KMS-11 (cell line): Measurements from ENCODE around the gene GALNS.
"Not testable (repeated sequence)": the region's sequence is repeated elsewhere in the genome, so short reads cannot be mapped to it uniquely, and the experiment has no call there.

Experiments used
- H2AFZ ChIP-seq: fragments of 200-600 bp; sonication (generic); 2 replicates; pipeline ENCODE4 v1.6.1; 2016; ENCODE audit warnings: antibody characterized with exemption, mixed run types, low read depth
- H3K27ac ChIP-seq: fragments of 200-600 bp; sonication (generic); 2 replicates; pipeline ENCODE4 v1.6.1; 2016; ENCODE audit warnings: mild to moderate bottlenecking, mixed run types
- H3K27me3 ChIP-seq: fragments of 200-600 bp; sonication (generic); 2 replicates; pipeline ENCODE4 v1.6.1; 2017; ENCODE audit warnings: mild to moderate bottlenecking, low read depth, mixed run types, moderate library complexity; ENCODE audit not compliant: insufficient read depth
- H3K36me3 ChIP-seq: fragments of 200-600 bp; sonication (generic); 2 replicates; pipeline ENCODE4 v1.6.1; 2017; ENCODE audit warnings: mild to moderate bottlenecking, mixed run types; ENCODE audit not compliant: insufficient read depth
- H3K4me1 ChIP-seq: fragments of 200-600 bp; sonication (generic); 2 replicates; pipeline ENCODE4 v1.6.1; 2016; ENCODE audit warnings: mild to moderate bottlenecking, low read depth, mixed run types; ENCODE audit not compliant: poor library complexity, severe bottlenecking
- H3K4me2 ChIP-seq: fragments of 200-600 bp; sonication (generic); 2 replicates; pipeline ENCODE4 v1.7.0; 2016; ENCODE audit warnings: mild to moderate bottlenecking, mixed run types
- H3K4me3 ChIP-seq: fragments of 200-600 bp; sonication (generic); IDR thresholded peaks from 2 replicates; pipeline ENCODE4 v1.6.1; 2017; ENCODE audit warnings: low read depth, low read length, mixed read lengths; ENCODE audit not compliant: insufficient read depth
- H3K79me2 ChIP-seq: fragments of 200-600 bp; sonication (generic); 2 replicates; pipeline ENCODE4 v1.6.1; 2016; ENCODE audit warnings: low read depth, mixed run types; ENCODE audit not compliant: insufficient read depth
- H3K9ac ChIP-seq: fragments of 200-600 bp; sonication (generic); 2 replicates; pipeline ENCODE4 v1.6.1; 2016; ENCODE audit warnings: mild to moderate bottlenecking, mixed run types
- H4K20me1 ChIP-seq: fragments of 200-600 bp; sonication (generic); 2 replicates; pipeline ENCODE4 v1.6.1; 2016; ENCODE audit warnings: mild to moderate bottlenecking, mixed run types; ENCODE audit not compliant: insufficient read depth
- TF ChIP-seq, protein P1 (sequence below): fragments of 200-600 bp; sonication (generic); conservative IDR thresholded peaks from 2 replicates; pipeline ENCODE4 v1.6.1; 2017; ENCODE audit warnings: low read depth, mild to moderate bottlenecking, antibody characterized with exemption, low read length, moderate library complexity, mixed read lengths

The GALNS gene

DNA sequence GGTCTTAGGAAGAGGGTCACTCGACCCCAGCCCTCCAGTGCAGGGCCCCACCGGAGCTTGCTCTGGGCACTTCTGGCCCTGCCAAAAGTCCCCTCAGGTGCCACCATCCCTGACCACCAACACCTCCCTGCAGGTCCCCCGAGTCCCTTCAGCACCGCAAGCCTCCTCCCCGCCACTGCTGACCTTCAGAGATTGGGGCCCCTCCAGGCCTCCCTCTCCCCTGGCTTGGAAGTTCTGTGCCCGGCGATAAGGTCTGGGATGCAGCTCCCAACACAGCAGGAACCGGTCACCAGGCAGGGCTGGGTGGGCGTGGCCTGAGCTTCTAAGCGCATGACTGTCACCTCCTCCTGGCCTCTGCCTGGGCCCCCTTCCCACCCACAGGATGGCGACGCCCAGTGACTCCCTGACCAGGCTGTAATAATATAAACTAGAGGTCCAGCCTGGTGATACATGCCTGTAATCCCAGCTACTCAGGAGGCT, 82.9 kb downstream of the GALNS start:
- Histone ChIP-seq H3K79me2 (peaks cover 99% of the 10 kb centered on the region), H3K36me3 (no peaks in the 10 kb centered on the region; the same call in 1 of the 2 replicates), H3K27me3 (no peaks in the 10 kb centered on the region), H4K20me1 (peaks cover 59% of the 10 kb centered on the region), H3K27ac (no peak overlapping the region), H3K4me1 (no peaks in the 10 kb centered on the region), H3K9ac (no peak overlapping the region), H3K4me3 (no peak overlapping the region), H3K4me2 (no peak overlapping the region), H2AFZ (no peak overlapping the region)
- TF ChIP-seq, protein P1, sequence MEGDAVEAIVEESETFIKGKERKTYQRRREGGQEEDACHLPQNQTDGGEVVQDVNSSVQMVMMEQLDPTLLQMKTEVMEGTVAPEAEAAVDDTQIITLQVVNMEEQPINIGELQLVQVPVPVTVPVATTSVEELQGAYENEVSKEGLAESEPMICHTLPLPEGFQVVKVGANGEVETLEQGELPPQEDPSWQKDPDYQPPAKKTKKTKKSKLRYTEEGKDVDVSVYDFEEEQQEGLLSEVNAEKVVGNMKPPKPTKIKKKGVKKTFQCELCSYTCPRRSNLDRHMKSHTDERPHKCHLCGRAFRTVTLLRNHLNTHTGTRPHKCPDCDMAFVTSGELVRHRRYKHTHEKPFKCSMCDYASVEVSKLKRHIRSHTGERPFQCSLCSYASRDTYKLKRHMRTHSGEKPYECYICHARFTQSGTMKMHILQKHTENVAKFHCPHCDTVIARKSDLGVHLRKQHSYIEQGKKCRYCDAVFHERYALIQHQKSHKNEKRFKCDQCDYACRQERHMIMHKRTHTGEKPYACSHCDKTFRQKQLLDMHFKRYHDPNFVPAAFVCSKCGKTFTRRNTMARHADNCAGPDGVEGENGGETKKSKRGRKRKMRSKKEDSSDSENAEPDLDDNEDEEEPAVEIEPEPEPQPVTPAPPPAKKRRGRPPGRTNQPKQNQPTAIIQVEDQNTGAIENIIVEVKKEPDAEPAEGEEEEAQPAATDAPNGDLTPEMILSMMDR, result no peak

DNA sequence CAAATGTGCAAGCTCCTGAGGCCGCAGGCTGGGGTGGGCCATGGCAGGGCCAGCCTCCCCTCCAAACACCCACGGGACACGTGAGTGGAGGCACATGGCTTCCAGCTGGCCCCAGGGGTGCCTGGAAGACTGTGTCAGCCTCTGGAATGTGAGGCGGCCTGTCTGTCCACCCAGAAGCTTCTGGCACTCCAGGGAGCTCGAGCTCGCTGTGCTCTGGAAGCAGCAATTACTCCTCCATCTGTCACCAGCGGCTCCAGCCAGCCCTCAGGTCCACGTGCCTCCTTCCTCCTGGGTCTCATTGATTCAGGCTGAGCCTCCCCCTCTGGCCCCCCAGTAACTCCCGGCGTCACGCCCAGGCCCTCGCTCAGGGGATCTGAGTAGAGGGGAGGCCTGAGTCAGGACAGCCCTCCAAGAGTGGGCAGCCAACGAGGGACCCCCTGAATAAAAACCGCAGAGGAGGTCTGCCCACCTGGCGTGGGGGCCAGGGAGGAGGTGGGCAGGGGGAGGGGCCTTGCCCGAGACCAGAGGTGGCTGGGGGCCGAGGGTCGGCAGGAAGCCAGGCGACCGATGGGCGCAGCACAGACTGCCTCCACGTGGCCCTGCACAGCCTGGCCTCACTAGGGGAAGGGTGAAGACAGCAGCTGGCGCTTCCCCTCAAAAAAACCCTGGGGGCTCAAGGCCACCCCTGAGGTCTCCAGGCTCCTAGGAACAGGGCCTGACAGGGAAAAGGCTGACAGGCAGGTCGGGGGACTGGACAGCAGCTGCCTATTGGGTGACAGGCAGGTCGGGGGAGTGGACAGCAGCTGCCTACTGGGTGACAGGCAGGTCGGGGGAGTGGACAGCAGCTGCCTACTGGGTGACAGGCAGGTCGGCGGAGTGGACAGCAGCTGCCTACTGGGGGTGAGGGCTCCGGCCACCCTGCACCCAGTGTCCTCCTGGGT, 83.6 kb downstream of the GALNS start:
- Histone ChIP-seq H2AFZ (no peak overlapping the region), H3K36me3 (no peaks in the 10 kb centered on the region; the same call in 1 of the 2 replicates), H3K4me3 (no peak overlapping the region), H3K79me2 (peaks cover 99% of the 10 kb centered on the region), H4K20me1 (peaks cover 59% of the 10 kb centered on the region), H3K27me3 (no peaks in the 10 kb centered on the region), H3K27ac (no peak overlapping the region), H3K4me1 (no peaks in the 10 kb centered on the region), H3K4me2 (no peak overlapping the region), H3K9ac (no peak overlapping the region)
- TF ChIP-seq, protein P1, result no peak

DNA sequence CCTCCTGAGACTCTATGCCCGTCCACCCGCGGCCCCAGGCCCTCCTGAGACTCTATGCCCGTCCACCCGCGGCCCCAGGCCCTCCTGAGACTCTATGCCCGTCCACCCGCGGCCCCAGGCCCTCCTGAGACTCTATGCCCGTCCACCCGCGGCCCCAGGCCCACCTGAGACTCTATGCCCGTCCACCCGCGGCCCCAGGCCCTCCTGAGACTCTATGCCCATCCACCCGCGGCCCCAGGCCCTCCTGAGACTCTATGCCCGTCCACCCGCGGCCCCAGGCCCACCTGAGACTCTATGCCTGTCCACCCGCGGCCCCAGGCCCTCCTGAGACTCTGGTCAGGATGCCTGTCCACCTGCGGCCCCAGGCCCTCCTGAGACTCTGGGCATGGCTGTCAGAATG, 85.0 kb downstream of the GALNS start:
- H3K36me3 ChIP-seq, H3K9ac ChIP-seq, H3K4me2 ChIP-seq, H2AFZ ChIP-seq, H3K27ac ChIP-seq, H3K4me1 ChIP-seq, H3K27me3 ChIP-seq, H3K4me3 ChIP-seq: not testable (repeated sequence)
- Histone ChIP-seq H3K79me2 (peaks cover 99% of the 10 kb centered on the region), H4K20me1 (peaks cover 60% of the 10 kb centered on the region)

DNA sequence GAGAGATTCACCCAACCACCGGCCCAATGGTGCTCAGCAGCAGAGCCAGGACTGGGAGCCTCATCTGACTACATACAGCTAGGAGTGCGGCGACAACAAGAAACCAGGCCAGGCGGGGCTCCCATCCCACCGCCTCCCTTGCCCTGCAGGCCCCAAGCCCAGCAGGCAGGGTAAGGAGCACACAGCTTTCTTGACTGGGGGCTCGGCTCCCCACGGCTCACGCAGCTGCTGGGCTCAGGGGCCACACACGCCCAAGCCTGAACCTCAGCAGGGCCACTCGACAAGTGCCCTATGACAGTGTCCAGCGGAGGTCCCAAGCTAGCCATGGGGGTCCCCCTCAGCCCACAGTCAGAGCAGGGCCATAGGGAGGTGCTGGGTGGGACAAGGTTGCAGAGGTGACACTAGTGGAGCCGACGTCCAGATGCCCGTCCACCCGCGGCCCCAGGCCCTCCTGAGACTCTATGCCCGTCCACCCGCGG, 85.4 kb downstream of the GALNS start:
- Histone ChIP-seq H3K36me3 (no peaks in the 10 kb centered on the region; the same call in 1 of the 2 replicates), H3K4me1 (no peaks in the 10 kb centered on the region), H3K27ac (no peak overlapping the region), H3K4me3 (no peak overlapping the region), H3K9ac (no peak overlapping the region), H3K27me3 (no peaks in the 10 kb centered on the region), H3K79me2 (peaks cover 99% of the 10 kb centered on the region), H4K20me1 (peaks cover 64% of the 10 kb centered on the region), H2AFZ (no peak overlapping the region), H3K4me2 (no peak overlapping the region)
- TF ChIP-seq, protein P1, result no peak
